Esophagus muscularis mucosa (tissue), 4 donors: Measurements from ENCODE around the gene RARRES1.

Experiments
- CTCF ChIP-seq, 3 experiments: fragments of 200-600 bp in 2 of 3; fragments of 450-650 bp in 1 of 3; sonication (generic) in 2 of 3; IDR thresholded peaks; one replicate each; pipeline ENCODE4 v1.5.1; 2017 to 2019; ENCODE audit warnings: antibody characterized with exemption in 3 of 3, mild to moderate bottlenecking in 2 of 3, moderate library complexity in 1 of 3
- EP300 ChIP-seq: sonication (generic); formaldehyde crosslinking; IDR thresholded peaks from one replicate; pipeline ENCODE4 v1.6.1; 2017; ENCODE audit warnings: antibody characterized with exemption
- POLR2A ChIP-seq: fragments of 450-650 bp; IDR thresholded peaks from one replicate; pipeline ENCODE4 v1.6.1; 2017; ENCODE audit warnings: antibody characterized with exemption, moderate library complexity, mild to moderate bottlenecking, low read depth
- POLR2AphosphoS5 ChIP-seq, 2 donors: sonication (generic); formaldehyde crosslinking; IDR thresholded peaks; one replicate each; pipeline ENCODE4 v1.6.1; 2017; ENCODE audit warnings: antibody characterized with exemption in 2 of 2

- no peak for TF ChIP-seq CTCF (IDR thresholded peaks at IDR 0.05)
- no peak for TF ChIP-seq POLR2A
- no peak for TF ChIP-seq POLR2AphosphoS5 (IDR thresholded peaks at IDR 0.05)
- TF ChIP-seq EP300: no peak
These were observed 63.8 kb downstream of the RARRES1 start for GRCh38 chr3:158668506-158668905.
